Muscle layer of duodenum (tissue), 2 donors: ENCODE data around the gene RRAGB.
"Not testable (repeated sequence)": the region's sequence is repeated elsewhere in the genome, so short reads cannot be mapped to it uniquely, and the experiment has no call there.

Experiments used
- H3K27ac ChIP-seq: one replicate; pipeline ENCODE4 v1.7.0; 2013; ENCODE audit warnings: mild to moderate bottlenecking, low read length
- H3K27me3 ChIP-seq: one replicate; pipeline ENCODE4 v1.7.0; 2013; ENCODE audit warnings: low read depth, mild to moderate bottlenecking, control low read depth, low read length
- H3K36me3 ChIP-seq, 2 donors: one replicate each; pipeline ENCODE4 v1.7.0; 2013; ENCODE audit warnings: low read length in 2 of 2, control low read depth in 1 of 2, mild to moderate bottlenecking in 1 of 2; ENCODE audit not compliant: insufficient read depth in 2 of 2, control insufficient read depth in 1 of 2
- H3K4me1 ChIP-seq, 2 donors: one replicate each; pipeline ENCODE4 v1.7.0; 2013; ENCODE audit warnings: low read length in 2 of 2, mild to moderate bottlenecking in 2 of 2, control low read depth in 1 of 2, moderate library complexity in 1 of 2; ENCODE audit not compliant: insufficient read depth in 2 of 2, control insufficient read depth in 1 of 2
- H3K4me3 ChIP-seq, 2 donors: one replicate each; pipeline ENCODE4 v1.7.0; 2013; ENCODE audit warnings: low read length in 2 of 2, low read depth in 1 of 2, mild to moderate bottlenecking in 1 of 2
- H3K9me3 ChIP-seq, 2 donors: one replicate each; pipeline ENCODE4 v1.7.0; 2013; ENCODE audit warnings: low read length in 2 of 2, control low read depth in 1 of 2, mild to moderate bottlenecking in 1 of 2; ENCODE audit not compliant: control insufficient read depth in 1 of 2
- donor health status: healthy.

The RRAGB gene

DNA sequence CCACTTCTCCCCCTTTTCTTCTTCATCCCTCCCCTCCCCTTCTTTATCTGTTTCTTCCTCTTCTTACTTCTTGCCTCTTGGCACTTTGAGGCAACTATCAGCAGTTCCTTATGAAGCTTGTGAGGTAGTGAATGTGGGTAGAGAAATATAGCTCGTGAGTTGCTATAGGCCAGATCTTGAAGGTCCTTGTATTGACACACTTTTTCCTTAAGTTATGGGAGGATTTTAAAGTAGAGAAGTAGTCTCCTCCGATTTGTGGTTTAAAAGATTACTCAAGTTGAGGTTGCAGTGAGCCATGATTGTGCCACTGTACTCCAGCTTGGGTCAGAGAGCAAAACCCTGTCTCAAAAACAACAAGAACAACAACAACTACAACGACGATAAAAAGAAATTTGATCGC, 3.4 kb upstream of the RRAGB start:
- H3K27me3 ChIP-seq: no peaks in the 10 kb centered on the region
- H3K9me3 ChIP-seq: peaks cover 0 to 2% of the 10 kb centered on the region in 2 donors
- H3K36me3 ChIP-seq: no peaks in the 10 kb centered on the region
- H3K4me3 ChIP-seq: no peak overlapping the region
- H3K4me1 ChIP-seq: peaks cover 0 to 8% of the 10 kb centered on the region in 2 donors
- no peak overlapping the region for H3K27ac ChIP-seq

DNA sequence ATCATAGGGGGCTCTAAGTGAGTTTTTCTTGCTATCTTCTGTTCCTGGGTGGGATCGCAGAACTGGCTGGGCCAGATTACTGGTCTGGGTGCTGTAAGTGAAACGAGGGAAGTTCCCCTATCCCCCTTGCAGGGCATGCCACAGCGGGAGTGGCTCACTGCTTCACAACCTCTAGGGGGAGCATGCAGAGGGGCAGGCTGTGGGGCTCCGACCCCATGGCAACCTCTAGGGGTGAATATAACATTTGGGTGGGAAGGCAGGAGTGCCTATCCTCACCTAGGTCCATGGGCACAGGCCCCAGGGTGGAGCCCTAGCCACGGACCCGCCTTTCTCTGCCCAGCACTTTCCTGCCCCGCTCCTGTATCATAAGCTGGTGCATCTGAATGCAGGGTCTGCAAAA, 1.7 kb upstream of the RRAGB start:
- no peaks in the 10 kb centered on the region for H3K9me3 ChIP-seq

DNA sequence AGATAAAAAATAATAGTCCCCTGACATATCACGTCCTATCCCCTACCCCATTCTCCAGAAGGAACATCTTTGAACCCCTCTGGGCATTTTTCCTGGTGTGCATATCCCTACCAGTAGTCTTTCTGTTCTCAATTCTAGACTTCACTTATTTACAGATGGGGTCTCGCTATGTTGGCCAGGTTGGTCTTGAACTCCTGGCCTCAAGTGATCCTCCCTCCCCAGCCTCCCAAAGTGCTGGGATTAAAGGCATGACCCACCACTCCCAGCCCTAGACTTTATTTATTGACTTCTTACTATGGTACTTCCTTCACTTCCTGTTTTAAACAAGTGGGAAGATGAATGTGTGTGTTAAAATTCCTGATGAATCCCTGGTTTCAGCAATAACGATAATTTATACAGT, 612 bp upstream of the RRAGB start:
- no peaks in the 10 kb centered on the region for H3K27me3 ChIP-seq
- H3K9me3 ChIP-seq: no peaks in the 10 kb centered on the region
- H3K36me3 ChIP-seq: peaks cover 0 to 12% of the 10 kb centered on the region in 2 donors
- H3K27ac ChIP-seq: peak overlapping the region; percentile 72
- H3K4me3 ChIP-seq: peak overlapping the region; percentile 76 to 79
- peaks cover 0 to 15% of the 10 kb centered on the region in 2 donors for H3K4me1 ChIP-seq

More for the DNA sequence above, 1.7 kb upstream of the RRAGB start:
- Histone ChIP-seq H3K4me1 (peaks cover 0 to 9% of the 10 kb centered on the region in 2 donors), H3K27ac (no peak overlapping the region), H3K4me3 (no peak overlapping the region), H3K36me3 (peaks cover 0 to under 1% of the 10 kb centered on the region in 2 donors), H3K27me3 (no peaks in the 10 kb centered on the region)

DNA sequence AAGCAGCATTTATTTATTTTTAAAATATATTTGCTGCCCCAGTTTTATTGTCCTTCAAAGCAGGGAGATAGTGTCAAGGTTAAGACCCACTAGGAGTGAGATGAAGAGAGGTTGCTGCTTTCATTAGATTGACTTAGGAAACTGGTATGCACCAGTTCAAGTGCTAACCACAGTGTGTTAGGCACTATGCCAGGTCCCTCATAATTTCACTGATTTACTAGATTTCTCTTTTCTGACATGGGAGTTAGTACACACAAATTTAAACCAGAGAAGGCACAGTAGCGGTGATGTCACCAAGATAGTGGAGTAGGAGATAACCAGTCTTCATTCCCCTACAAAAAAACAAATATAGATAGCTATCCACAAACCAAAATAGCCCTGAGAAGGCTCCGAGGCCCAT, 14.3 kb downstream of the RRAGB start:
- Histone ChIP-seq H3K4me1 (no peaks in the 10 kb centered on the region), H3K9me3 (no peaks in the 10 kb centered on the region), H3K27me3 (no peaks in the 10 kb centered on the region), H3K36me3 (peaks cover 16 to 58% of the 10 kb centered on the region in 2 donors), H3K4me3 (no peak overlapping the region), H3K27ac (no peak overlapping the region)

DNA sequence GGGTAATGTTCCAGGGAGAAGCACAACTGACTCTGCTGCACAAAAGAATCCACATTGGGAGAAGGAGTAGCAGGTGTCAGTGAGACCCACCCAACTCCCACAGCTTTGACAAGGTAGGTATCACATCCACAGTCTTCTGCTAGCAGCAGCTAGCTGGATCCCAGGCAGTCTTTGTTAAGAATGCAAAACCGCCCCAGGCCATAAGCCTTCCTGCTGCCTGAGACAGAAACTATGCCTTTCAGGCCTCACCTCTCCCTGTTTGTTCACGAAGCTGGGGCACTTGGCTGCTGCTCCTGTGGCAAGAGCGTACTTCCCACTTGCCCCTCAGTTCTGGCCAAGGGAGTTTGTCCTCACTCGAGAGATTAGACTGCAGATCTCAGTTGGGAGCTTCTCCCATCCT, 21.4 kb downstream of the RRAGB start:
- Histone ChIP-seq H3K27me3 (no peaks in the 10 kb centered on the region), H3K4me1 (no peaks in the 10 kb centered on the region), H3K4me3 (no peak overlapping the region), H3K27ac (no peak overlapping the region), H3K9me3 (no peaks in the 10 kb centered on the region), H3K36me3 (peaks cover 15 to 51% of the 10 kb centered on the region in 2 donors)

DNA sequence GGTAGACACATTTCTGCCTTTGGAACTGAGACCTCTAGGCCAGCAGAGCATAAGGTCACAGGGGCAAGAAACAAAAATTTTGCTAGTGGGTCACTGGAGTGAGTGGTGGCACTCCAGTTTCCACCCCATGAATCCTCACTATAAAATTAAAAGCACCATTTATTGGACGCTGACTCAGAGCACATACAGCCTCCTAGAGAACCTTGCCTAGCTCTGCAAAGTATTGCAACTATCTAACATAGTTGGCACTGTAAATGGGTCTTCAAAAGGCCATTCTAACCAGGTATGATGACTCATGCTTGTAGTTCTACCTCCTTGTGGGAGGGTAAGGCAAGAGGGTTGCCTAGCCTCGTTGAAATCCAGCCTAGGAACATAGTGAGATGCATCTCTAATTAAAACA, 25.1 kb downstream of the RRAGB start:
- no peak overlapping the region for H3K4me3 ChIP-seq
- H3K27me3 ChIP-seq: no peaks in the 10 kb centered on the region
- no peaks in the 10 kb centered on the region for H3K4me1 ChIP-seq
- H3K9me3 ChIP-seq: no peaks in the 10 kb centered on the region
- H3K27ac ChIP-seq: no peak overlapping the region
- H3K36me3 ChIP-seq: peaks cover 22 to 43% of the 10 kb centered on the region in 2 donors

DNA sequence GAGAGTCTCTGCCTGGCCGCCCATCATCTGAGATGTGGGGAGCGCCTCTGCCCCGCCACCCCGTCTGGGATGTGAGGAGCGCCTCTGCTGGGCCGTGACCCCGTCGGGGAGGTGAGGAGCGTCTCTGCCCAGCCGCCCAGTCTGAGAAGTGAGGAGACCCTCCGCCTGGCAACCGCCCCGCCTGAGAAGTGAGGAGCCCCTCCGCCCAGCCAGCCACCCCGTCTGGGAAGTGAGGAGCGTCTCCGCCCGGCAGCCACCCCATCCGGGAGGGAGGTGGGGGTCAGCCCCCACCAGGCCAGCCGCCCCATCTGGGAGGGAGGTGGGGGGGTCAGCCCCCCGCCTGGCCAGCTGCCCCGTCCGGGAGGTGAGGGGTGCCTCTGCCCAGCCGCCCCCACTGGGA, 30.9 kb downstream of the RRAGB start:
- not testable (repeated sequence) for H3K4me3 ChIP-seq, H3K9me3 ChIP-seq, H3K27me3 ChIP-seq, H3K4me1 ChIP-seq, H3K27ac ChIP-seq
- H3K36me3 ChIP-seq: peaks cover 10 to 34% of the 10 kb centered on the region in 2 donors

DNA sequence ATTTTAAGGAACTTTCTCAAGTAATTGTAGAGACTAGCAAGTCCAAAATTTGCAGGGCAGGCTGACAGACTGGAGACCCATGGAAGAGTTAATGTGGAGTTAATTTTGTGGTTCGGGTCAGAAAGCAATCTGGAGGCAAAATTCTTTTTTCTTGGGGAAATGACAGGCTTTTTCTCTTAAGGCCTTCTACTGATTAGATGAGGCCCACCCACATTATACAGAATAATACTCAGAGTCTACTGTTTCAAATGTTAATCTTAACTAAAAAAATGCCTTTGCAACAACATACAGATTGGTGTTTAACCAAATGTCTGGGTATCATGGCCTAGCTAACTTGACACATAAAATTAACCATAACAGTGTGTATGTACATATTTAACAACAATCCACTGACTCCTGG, 32.7 kb downstream of the RRAGB start:
- no peak overlapping the region for H3K4me3 ChIP-seq
- H3K27ac ChIP-seq: no peak overlapping the region
- H3K4me1 ChIP-seq: no peaks in the 10 kb centered on the region
- H3K27me3 ChIP-seq: no peaks in the 10 kb centered on the region
- no peaks in the 10 kb centered on the region for H3K9me3 ChIP-seq
- peaks cover 13 to 27% of the 10 kb centered on the region in 2 donors for H3K36me3 ChIP-seq

DNA sequence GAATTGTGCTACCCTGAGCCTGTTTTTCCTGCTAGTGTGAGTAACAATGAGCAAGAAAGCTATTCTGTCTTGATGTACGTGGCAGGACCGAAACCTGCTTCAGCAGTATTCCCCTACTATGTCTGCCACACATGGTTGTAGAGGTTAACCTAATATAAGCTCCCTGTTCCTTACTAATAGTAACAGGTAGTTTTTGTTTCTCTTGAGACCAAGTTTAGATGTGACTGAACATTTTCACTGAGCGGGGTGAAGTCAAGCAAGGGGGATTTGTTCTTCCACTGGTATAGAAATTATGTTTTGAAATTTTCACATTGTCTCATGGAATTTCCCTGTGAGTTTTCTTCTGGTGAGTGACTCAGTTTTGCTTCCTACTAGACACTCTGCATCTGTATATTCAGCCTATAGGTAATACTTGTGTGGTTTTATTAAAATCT, 37.3 kb downstream of the RRAGB start:
- Histone ChIP-seq H3K27ac (no peak overlapping the region), H3K9me3 (no peaks in the 10 kb centered on the region), H3K4me1 (no peaks in the 10 kb centered on the region), H3K27me3 (no peaks in the 10 kb centered on the region), H3K4me3 (no peak overlapping the region), H3K36me3 (peaks cover 16 to 30% of the 10 kb centered on the region in 2 donors)

DNA sequence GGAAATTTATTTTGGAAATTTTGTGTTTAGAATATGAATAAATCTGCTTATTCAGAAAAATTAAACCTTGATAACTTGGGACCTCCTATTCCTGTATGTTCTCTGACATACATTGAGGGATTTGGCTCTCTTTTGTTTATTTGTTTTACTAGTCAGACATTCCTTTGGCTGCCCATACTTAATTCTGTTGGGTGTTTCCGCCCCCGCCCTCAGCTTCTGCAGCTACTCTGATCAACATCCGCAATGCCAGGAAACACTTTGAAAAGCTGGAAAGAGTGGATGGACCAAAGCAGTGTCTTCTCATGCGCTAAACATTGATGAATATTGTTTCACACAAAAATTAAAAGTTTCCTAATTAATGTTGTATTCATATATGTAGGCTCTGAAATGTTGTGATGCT, 40.5 kb downstream of the RRAGB start:
- Histone ChIP-seq H3K27ac (no peak overlapping the region), H3K4me1 (no peaks in the 10 kb centered on the region), H3K36me3 (peaks cover 16 to 25% of the 10 kb centered on the region in 2 donors), H3K27me3 (no peaks in the 10 kb centered on the region), H3K4me3 (no peak overlapping the region), H3K9me3 (no peaks in the 10 kb centered on the region)

DNA sequence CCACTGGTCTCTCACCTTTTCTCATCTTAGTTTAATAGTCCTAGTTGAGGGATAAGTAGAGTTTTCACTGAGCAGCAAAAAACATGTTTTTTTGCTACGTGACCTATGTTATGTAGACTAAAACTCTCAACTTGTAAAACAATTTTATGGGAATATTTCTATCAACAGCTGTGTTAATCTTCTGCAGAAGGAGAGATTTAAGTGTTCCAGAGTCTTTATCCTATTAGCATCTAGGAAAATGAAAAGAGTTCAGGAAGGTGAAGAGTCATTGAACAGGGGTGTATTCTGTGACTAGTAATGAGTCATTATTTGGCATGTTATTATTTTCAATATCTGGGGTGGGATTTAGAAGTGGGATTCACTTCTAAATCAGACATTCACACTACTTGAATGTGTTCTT, 41.9 kb downstream of the RRAGB start:
- no peaks in the 10 kb centered on the region for H3K4me1 ChIP-seq
- peaks cover 16 to 19% of the 10 kb centered on the region in 2 donors for H3K36me3 ChIP-seq
- no peaks in the 10 kb centered on the region for H3K9me3 ChIP-seq
- H3K27me3 ChIP-seq: no peaks in the 10 kb centered on the region
- no peak overlapping the region for H3K4me3 ChIP-seq
- no peak overlapping the region for H3K27ac ChIP-seq

DNA sequence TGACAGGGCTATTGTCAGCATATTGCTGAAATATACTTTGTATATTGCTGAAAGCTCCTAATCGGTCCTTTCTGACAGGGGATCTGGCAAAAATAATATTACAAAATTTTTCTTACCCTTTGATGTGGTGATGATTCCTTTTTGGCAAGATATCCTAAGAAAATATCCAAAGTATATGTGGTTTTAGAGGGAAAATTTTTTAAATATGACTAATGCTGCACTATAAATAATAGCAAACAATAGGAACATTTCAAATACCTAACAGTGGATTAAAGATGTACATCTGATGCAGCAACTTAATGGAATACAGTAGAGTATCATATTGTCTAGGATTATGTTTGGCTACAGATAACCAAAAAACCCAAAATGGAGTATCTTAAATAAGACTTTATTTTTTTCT, 49.6 kb downstream of the RRAGB start:
- Histone ChIP-seq H3K27ac (no peak overlapping the region), H3K4me3 (no peak overlapping the region), H3K4me1 (no peaks in the 10 kb centered on the region), H3K27me3 (no peaks in the 10 kb centered on the region), H3K9me3 (no peaks in the 10 kb centered on the region), H3K36me3 (no peaks in the 10 kb centered on the region)
